Uterus (tissue), 4 donors: Measurements from ENCODE around the gene CKS1B. TPM values are rescaled to one million over a fixed set of nuclear protein-coding genes. Genes with fewer than 3 reads are reported as not detected.

Experiments
- DNase-seq, 2 donors: peaks; one replicate each; pipeline ENCODE4 v3.0.0-alpha.2; 2019 to 2020
- H3K27ac ChIP-seq, 2 donors: fragments of 200-600 bp; sonication (generic); 1 replicate in 1 of 2; 2 replicates in 1 of 2; pipeline ENCODE4 v1.5.1; 2016 to 2018
- H3K27me3 ChIP-seq, 2 donors: fragments of 200-600 bp; sonication (generic); one replicate each; pipeline ENCODE4 v1.5.1; 2018 to 2019; ENCODE audit warnings: control low read depth in 1 of 2
- H3K36me3 ChIP-seq, 2 donors: fragments of 200-600 bp; sonication (generic); one replicate each; pipeline ENCODE4 v1.5.1; 2019; ENCODE audit warnings: control low read depth in 1 of 2
- H3K4me1 ChIP-seq, 2 donors: fragments of 200-600 bp; sonication (generic); one replicate each; pipeline ENCODE4 v1.5.1; 2018 to 2019; ENCODE audit warnings: control low read depth in 1 of 2
- H3K4me3 ChIP-seq, 2 donors: fragments of 200-600 bp; sonication (generic); 1 replicate in 1 of 2; 2 replicates in 1 of 2; pipeline ENCODE4 v1.5.1; 2018 to 2019; ENCODE audit warnings: mild to moderate bottlenecking in 1 of 2
- H3K9me3 ChIP-seq, 2 donors: fragments of 200-600 bp; sonication (generic); one replicate each; pipeline ENCODE4 v1.5.1; 2019; ENCODE audit warnings: control low read depth in 1 of 2
- POLR2A ChIP-seq, 2 donors: fragments of 450-650 bp; IDR thresholded peaks; one replicate each; pipeline ENCODE4 v1.6.1; 2016; ENCODE audit warnings: antibody characterized with exemption in 2 of 2, mild to moderate bottlenecking in 1 of 2, moderate library complexity in 1 of 2
- intact Hi-C: fragments of 100-400 bp; cut with DNase I; formaldehyde crosslinking; loops from one replicate; pipeline ENCODE4 v1.15.1; 2023; ENCODE audit warnings: low total_unique reads
- total RNA-seq, 4 donors: library from RNA; depleted of rRNA in 3 of 4; stranded (reverse); fragments of >200 nt in 3 of 4; gene quantifications; one replicate each; pipeline versions ENCODE4 v1.1.0 to v1.2.4, GENCODE V29; 2014 to 2023
- TF ChIP-seq, protein P1 (sequence below), 4 experiments: fragments of 200-600 bp in 2 of 4; fragments of 450-650 bp in 2 of 4; sonication (generic) in 2 of 4; IDR thresholded peaks; one replicate each; pipeline ENCODE4 v1.5.1; 2016 to 2019; ENCODE audit warnings: antibody characterized with exemption in 4 of 4, mild to moderate bottlenecking in 2 of 4, moderate library complexity in 1 of 4
- donor health status: DM: yes; HTN: yes; CAD: no.

The CKS1B gene
- total RNA-seq, 4 donors from 2014 or later = 14.1 to 52.7 (median 22.8) TPM

DNA sequence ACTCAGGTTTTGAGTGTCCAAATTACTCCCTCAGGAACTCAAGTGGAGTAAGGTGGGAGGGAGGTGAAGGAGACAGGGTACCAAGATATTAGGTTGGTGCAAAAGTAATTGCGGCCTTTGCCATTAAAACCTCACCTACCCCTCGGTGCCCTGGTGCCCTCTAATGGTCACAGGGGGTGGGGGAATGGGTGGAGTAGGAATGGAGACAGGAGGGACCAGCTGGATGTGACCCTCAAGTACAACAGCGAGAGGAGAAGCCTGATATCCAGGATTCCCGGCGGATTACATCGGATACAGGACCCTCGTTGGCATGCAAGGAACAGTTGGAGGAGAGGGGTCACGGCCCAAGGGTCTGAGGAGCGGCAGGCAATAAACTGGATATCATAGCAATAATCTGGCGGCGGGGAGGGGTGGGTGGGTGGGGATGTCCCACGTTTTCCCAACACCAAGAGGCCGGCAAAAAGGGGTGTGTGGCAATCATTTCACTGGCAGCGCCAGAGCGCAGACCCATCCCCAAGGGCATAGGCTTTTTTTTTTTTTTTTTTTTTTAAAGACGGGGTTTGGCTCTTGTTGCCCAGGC lies 23.8 kb downstream of the CKS1B start:
- intact Hi-C loops = no loop called here

DNA sequence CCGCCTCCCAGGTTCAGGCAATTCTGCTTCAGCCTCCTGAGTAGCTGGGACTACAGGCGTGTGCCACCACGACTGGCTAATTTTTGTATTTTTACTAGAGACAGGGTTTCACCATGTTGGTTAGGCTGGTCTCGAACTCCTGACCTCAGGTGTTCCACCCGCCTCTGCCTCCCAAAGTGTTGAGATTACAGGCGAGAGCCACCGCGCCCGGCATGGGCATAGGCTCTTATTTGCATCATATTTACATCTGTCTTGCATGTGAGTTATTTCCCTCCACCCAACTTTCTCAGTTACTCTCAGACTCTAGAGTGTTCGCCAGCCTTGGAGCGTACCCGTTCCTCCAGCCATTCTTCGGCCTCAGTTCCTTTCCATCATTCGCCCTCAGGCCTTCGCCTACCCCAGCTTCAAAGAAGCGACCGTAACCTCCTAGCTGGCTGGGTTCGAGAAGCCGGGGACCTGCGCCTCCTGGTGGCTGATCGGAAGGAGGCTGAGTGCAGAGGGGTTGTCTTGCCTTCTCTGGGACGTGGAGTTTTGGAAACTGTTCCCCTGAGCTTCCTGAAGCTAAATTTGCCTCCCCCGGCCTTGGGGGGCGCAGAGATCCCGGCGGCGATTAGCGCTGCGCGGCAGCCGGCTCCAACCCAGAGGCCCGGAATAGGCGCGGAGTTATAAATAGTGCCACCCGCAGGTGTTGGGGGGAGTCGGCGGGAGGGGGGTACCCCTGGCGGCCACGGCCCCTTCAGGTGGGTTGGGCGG lies 24.5 kb downstream of the CKS1B start:
- Histone ChIP-seq H3K27ac (peak overlapping the region; percentile 95 to 99), H3K27me3 (no peaks in the 10 kb centered on the region), H3K4me1 (peaks cover 0 to 11% of the 10 kb centered on the region in 2 donors), H3K36me3 (no peaks in the 10 kb centered on the region), H3K4me3 (peak overlapping the region; percentile 56 to 97), H3K9me3 (no peaks in the 10 kb centered on the region)
- DNase-seq = peak; percentile 70 to 78
- TF ChIP-seq, protein P1, sequence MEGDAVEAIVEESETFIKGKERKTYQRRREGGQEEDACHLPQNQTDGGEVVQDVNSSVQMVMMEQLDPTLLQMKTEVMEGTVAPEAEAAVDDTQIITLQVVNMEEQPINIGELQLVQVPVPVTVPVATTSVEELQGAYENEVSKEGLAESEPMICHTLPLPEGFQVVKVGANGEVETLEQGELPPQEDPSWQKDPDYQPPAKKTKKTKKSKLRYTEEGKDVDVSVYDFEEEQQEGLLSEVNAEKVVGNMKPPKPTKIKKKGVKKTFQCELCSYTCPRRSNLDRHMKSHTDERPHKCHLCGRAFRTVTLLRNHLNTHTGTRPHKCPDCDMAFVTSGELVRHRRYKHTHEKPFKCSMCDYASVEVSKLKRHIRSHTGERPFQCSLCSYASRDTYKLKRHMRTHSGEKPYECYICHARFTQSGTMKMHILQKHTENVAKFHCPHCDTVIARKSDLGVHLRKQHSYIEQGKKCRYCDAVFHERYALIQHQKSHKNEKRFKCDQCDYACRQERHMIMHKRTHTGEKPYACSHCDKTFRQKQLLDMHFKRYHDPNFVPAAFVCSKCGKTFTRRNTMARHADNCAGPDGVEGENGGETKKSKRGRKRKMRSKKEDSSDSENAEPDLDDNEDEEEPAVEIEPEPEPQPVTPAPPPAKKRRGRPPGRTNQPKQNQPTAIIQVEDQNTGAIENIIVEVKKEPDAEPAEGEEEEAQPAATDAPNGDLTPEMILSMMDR (IDR thresholded peaks at IDR 0.05) = peak; percentile 65 to 79 (median 74)
- TF ChIP-seq POLR2A (IDR thresholded peaks at IDR 0.05) = no peak
- intact Hi-C loops = no loop called here

More for the DNA sequence above, 23.8 kb downstream of the CKS1B start:
- no peaks in the 10 kb centered on the region for H3K9me3 ChIP-seq
- DNase-seq = no peak
- H3K36me3 ChIP-seq = no peaks in the 10 kb centered on the region
- H3K4me3 ChIP-seq = no peak overlapping the region
- TF ChIP-seq, protein P1 (IDR thresholded peaks at IDR 0.05) = no peak
- TF ChIP-seq POLR2A (IDR thresholded peaks at IDR 0.05) = no peak
- H3K27ac ChIP-seq = peak overlapping the region in 1 of 2 donors; percentile 95
- H3K4me1 ChIP-seq = peaks cover 0 to 11% of the 10 kb centered on the region in 2 donors
- H3K27me3 ChIP-seq = no peaks in the 10 kb centered on the region

DNA sequence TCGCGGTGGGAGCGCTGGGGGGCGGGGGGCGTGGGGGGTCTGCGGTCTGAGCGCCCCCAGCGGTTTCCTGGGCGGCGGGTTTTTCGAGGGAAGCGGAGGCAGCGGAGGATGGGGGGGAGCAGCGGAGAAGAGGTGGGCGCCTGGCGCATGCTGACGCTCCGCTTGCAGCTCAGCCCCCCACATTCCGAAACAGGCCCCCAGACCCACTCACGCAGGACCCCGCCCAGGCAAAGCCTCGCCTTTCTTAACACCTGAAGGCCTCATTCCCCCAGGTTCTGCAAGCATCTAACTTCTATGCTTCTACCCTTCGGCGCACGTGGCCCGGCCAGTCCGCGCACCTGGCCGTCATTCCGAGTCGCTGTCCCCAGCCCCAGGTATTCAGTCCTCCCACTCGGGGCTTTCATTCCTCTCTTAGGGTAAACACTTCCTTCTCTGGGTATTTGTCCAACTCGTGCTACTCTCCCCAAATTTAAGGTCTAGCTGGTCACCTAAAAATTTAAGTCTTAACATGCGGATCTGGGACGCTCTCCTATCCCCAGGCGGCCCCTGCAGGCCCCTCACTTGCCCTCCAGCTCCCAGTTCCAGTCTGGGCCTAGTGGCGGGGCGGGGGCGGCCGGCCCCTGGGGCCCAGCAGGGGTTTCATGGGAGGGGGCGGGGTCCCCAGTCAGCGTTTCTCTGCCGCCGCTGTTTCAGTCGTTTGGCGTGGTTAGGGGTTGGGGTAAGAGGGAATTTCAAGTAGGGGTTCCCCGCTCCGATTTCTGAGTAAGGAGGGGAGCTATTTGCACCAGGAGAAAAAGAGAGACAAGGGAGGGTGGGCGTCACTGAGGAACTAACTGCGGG lies 25.3 kb downstream of the CKS1B start:
- no peaks in the 10 kb centered on the region for H3K36me3 ChIP-seq
- H3K4me3 ChIP-seq = peak overlapping the region; percentile 56 to 97
- peaks cover 0 to 18% of the 10 kb centered on the region in 2 donors for H3K4me1 ChIP-seq
- no peaks in the 10 kb centered on the region for H3K9me3 ChIP-seq
- H3K27ac ChIP-seq = peak overlapping the region; percentile 95 to 99
- no peak for TF ChIP-seq POLR2A (IDR thresholded peaks at IDR 0.05)
- TF ChIP-seq, protein P1 (IDR thresholded peaks at IDR 0.05) = no peak
- DNase-seq = peak in 1 of 2 donors; percentile 49
- intact Hi-C loops = no loop called here
- H3K27me3 ChIP-seq = no peaks in the 10 kb centered on the region

DNA sequence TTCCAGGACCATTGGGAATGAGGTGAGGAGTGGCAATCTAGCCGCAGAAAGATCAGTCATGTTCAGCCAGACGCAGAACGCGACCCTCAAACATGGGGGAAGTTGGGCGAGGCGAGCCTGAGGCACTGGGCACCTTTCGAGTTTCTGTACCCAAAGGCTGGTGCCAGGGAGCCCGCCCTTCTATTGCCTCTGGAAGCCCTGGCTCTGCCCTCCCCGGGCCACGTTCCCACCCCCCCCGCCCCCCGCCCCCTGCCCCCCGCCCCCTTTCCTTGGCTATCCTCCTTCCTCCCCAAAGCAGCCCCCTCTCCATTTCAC lies 25.9 kb downstream of the CKS1B start:
- Histone ChIP-seq H3K4me1 (peaks cover 0 to 22% of the 10 kb centered on the region in 2 donors), H3K27me3 (no peaks in the 10 kb centered on the region), H3K36me3 (no peaks in the 10 kb centered on the region), H3K4me3 (peak overlapping the region; percentile 56 to 97), H3K9me3 (no peaks in the 10 kb centered on the region), H3K27ac (peak overlapping the region; percentile 95 to 99)
- DNase-seq = peak in 1 of 2 donors; percentile 46
- TF ChIP-seq, protein P1 (IDR thresholded peaks at IDR 0.05) = no peak
- TF ChIP-seq POLR2A (IDR thresholded peaks at IDR 0.05) = no peak
- intact Hi-C loops = no loop called here
